Inflammatory macrophage treated with lipopolysaccharide for 4 hours (primary cell): ENCODE results near the gene MUC6.

Source experiments
- DNase-seq: peaks from one replicate; pipeline ENCODE4 v3.0.0-alpha.2; 2020

Gene MUC6

GRCh38 chr11:1035577-1036283 lies 788 bp downstream of the MUC6 start:
- no peak for DNase-seq

DNA sequence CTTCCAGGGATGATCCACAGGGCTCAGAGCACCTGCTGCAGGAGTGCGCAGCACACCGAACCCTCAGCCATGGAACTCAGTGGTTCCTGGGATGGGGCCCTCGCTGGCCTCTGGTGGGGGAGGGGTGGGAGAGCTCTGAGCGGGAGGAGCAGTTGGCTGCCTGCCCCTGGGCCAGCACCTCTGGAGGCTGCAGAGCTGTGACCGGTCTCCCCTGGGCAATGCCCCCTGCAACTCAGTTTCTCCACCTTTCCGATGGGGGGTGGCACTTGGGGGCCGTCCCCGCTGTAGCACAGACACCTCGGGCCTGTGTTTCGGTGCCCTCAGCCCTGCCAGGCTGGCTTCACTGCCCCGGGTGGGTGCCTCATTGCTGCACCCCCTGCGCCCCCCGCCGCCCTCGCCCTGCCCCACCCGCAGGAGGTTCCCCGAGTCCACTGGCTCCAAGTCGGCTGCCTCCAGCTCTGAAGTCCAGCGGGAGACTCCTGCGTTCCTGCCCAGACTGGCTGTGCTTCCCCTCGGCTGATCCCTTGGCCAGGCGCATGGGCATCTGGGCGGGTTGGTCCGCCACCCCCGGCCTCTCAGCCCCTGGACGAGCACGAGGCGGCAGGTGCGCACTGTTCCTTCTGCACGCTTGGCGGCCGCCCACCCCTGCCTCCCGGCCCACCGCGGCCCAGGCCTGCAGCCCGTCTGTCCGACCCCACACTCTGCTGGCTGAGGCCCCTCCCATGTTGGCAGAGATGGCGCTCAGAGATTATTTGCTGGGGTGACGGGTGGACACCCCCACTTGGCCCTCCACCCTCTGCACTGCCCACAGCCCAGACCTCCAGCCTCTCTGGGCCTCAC lies 1.8 kb downstream of the MUC6 start:
- DNase-seq: no peak

- no peak for DNase-seq
Observed at GRCh38 chr11:1034001-1034400, 2.5 kb downstream of the MUC6 start.

GRCh38 chr11:1033016-1033798 lies 3.3 kb downstream of the MUC6 start:
- no peak for DNase-seq

DNA sequence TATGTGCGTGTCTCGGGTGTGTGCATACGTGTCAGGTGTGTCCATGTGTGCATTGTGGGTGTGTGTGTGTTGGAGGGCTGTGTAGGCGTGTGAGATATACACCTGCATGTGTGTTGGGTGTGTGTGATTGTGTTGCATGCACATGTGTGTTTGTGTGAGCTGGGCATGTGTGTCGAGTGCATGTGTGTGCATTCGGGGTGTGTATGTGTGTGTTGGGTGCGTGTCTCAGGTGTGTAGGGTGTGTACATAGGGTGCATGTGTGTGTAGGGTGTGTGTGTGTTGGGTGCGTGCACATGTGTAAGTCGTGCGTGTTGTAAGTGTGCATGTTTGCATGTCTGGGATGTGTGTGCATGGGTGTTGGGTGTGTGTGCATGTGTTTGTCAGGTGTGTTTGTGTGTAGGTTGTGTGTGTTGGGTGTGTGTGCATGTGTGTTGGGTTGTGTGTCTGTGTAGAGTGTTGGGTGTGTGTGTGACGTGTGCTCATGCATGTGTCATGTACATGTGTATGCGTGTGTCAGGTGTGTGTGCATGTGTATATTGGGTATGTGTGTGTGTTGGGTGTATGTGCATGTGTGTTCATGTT lies 4.1 kb downstream of the MUC6 start:
- no peak for DNase-seq

GRCh38 chr11:1031121-1031899 lies 5.2 kb downstream of the MUC6 start:
- DNase-seq: no peak

DNA sequence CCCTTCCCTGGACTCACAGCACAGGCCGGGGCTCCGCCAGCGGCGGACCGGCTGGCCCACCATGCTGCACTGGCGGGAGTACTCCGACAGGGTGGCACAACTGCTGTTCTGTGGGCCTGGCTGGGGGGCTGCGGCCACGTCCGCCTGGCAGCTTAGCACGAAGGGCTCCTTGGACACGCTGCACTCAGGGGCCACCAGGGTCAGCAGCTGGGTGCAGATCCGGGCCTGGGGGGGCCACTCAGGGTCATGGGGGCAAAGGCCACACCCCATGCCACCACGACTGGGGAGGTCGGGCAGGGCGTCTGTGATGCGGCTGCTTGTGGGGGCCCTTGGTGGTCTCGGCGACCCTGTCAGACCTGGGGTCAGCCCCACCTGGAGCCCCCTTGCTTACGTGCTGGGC lies 6.0 kb downstream of the MUC6 start:
- no peak for DNase-seq

DNA sequence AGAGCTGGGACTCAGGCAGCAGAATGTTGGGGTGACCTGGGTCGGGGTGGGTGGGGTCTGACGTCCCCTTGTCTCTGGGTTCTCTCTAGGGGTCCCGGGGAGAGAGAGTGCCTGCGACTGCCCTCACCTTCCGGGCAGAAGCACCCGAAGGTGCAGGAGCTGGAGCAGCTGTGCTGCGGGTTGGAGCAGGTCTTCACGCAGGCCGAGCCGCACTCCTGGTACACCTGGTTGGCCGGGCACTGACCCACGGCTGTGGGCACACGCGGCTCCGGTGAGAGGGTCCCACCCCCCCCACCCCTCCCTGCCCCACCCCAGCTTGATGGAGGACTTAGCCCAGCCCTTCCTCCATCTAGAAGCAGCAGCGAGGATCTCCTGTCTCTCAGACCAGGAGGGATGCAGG lies 6.4 kb downstream of the MUC6 start:
- no peak for DNase-seq

DNA sequence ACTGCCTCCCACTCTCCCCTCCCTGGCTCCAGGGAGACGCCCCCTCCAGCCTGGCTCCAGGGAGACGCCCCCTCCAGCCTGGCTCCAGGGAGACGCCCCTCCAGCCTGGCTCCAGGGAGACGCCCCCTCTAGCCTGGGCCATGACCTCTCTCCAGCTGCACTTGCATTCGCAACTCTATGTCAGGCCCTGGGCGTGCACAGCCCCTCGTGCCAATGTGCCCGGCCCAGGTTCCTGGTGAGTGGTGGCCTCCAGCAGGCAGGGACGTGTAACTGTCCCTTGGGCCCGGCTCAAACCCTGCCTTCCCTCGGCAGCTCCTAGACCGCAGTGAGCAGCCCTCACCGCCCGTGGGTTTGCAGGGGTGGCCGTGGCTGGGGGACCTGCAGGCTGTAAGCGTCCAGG lies 6.9 kb downstream of the MUC6 start:
- no peak for DNase-seq

GRCh38 chr11:1029051-1029450 lies 7.5 kb downstream of the MUC6 start:
- no peak for DNase-seq

GRCh38 chr11:1028616-1029015 lies 7.9 kb downstream of the MUC6 start:
- DNase-seq: no peak

DNA sequence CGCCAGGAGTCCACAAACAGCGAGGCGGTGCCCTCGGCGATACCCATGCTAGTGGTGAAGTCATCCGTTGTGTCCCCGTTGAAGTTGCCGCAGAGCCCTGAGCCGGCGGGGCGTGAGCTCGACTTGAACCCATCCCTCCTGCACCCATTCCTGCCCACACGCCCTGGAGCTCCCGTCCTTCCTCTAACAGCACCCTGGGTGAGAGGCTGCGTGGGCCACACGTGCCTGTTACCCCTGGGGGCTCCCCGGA lies 8.3 kb downstream of the MUC6 start:
- DNase-seq: no peak

DNA sequence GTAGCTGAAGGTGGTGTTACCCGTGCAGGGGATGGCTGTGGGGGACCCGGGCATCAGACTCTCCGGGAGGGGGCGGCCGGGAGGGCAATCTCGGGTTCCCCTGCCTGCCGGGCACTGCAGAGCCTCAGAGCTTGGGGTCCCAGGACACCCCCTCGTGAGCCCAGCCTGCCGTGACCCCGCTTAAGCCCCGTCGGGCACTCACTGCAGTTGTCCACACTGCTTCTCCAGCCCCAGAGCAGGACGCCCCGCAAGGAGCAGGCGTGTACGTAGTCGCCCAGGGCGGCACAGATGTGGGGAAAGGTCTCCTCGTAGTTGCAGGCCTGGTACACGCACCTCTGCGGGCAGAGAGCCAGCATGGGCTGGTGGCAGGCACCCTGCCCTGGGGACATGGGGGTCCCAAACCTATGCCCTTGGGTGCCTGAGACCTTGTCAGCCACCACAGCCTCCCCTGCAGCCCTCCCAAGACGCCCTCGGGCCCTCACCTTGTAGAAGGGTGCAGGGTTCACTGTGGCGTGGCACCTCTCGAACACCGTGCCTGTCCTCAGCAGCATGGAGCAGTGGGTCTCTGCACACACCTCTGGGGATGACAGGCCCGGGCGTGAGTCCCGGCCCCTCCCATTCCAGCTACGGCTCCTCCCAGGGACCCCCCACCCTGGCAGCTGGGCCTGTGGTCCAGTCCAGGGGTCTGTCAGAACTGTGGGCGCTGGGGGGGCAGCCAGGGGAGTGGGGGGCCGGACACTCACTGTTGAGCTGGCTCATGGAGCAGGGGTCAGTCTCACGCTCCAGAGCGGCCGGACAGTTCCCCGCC lies 8.8 kb downstream of the MUC6 start:
- DNase-seq: no peak

DNA sequence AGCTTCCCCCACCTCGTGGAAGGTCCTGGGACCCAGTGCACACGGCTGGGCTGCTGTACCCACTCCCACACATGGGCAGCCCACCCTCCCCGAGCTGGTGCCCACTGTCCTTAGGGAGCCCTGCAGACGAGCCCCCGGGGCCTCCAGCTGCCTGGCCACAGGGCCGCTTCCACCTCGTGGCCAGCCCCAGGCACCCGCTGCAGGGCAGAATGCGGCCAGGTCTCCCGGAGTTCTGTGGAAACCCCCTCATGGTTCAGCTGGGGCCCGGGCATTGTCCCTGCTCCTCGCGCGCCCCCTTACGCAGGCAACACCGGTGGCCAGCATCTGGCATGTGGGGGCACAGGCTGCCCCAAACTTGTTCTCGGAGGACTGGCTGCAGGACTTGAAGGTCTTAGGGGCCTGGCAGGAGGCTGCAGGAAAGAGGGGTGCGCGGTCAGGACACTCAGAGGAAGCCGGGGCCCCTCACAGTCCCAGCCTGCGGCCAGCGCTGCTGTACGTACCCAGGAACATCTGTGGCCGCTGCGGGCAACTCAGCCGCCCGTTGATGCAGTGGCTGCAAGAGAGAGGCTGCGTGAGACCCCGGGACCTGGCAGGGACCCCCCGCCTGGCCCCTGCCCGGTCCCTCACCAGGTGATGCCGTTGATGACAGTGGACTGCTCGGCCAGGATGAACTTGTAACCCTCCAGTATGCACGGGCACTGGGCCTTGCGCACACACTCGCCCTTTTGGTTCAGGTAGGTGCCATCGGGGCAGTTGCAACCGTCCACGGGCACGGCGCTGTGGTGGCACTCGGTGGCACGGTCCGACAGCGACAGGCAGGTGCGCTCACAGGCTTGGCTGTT lies 9.7 kb downstream of the MUC6 start:
- DNase-seq: no peak

GRCh38 chr11:1026163-1026450 lies 10.4 kb downstream of the MUC6 start:
- DNase-seq: no peak

DNA sequence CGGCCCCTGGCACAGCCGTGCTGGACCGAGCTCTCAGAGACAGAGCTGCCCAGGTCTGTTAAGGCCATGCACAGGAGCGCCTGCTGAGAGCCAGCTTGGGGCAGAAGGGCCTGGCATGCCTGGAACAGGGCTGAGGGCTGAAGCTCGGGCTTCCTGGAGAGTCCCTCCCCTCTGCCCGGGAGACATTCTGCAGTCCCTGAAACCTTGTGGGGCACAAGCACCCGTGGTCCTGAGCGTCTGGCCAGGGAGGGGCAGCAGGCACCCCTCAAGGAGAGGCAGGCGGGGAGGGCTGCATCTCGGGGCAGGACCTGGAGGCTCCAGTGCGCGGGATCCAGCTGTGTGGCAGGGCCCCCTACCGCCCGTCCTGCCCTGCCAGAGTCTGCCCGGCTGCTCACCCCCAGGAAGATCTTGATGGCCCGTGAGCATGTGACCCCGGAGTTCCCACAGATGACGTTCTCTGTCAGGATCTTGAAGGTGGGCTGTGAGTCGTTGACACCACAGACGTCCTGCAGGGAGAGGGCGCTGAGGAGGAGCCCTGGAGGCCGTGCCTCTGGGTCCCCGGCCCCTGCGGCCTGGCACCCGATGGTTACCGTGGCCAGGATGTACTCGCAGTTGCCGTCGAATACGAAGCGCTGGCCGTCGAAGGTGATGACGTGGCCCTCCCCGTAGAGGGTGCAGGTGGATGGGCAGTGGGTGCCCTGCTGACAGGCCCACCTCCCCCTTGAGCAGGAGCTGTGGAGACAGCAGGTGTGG lies 10.9 kb downstream of the MUC6 start:
- DNase-seq: no peak

DNA sequence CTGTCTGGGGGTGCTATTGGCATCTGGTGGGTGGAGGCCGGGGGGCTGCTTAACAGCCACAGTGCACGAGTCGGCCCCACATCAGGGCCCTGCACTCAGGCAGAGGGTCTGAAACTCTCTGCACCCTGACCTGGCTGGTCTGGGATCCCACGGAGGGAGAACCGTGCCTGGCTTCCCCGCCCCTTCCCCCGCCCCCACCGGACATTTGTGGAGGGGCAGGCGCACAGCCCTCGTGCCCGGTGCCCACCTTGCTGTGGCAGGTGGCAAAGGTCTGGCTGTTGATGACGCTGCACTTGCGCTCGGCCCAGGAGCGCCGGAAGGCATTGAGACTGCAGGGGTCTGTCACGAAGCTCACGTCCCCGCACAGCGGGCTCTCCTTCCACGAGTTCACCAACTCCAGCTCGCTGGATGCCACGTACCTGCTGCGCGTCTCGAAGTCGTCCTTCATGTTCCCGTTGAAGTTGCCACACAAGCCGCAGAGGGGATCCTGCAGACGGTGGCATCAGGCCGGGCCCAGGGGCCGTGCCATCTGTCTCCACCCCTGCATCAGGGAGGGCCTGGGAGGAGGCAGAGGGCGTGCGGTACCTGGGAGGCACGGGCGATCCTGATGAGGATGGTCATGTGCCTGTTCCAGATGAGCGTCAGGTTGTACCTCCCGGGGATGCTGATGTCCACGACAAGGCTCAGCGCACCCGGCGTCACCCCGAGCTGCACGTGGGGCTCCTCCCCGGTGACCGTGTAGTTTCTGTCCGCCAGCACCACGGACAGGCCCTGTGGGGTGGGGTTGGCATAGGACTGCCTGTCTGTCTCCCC lies 11.7 kb downstream of the MUC6 start:
- no peak for DNase-seq

DNA sequence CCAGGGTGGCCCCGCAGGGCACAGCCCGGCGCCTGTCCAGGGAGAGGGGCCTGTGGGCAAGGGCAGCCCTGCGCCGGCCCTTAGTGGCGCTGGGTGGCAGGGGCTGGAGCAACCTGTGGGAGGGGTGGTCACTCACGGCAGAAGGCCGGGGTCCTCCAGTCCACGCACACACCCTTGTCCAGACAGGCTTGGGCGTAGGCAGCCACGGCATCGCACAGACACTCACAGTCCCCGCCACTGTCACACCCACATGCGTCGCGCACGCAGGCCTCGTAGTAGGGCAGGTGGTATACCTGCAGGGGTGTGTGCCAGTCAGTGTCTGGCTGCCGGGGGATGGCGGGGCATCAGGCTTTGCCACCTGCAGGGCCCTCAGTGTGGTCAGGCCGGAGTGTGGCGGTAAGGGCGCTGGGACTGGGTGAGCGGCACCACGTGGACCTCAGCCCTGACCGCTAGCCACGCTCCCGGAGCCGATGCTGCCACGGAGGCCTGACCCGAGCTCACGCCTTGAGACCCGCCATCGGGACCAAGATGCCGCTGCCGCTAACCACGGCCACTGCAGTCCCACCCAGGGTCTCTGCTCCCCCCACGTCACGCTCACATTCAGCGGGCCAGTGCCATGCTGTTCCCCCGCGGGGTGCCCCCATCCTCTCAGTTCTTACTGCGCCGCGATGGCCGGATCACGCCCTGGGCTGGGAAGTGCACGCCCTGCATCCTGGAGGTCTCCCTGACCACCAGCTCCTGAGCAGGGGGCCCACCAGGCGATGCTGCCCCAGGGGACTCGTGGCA lies 12.5 kb downstream of the MUC6 start:
- DNase-seq: no peak
